ENCODE data around the gene TEX29. TPM values are rescaled to one million over a fixed set of nuclear protein-coding genes. Genes with fewer than 3 reads are reported as not detected.

TEX29 gene
- total RNA-seq, 1 experiment from 2014 or later = not detected

GRCh38 chr13:111367340-111367739 is 46.9 kb downstream of the TEX29 start:
- no peak for DNase-seq (ENCODE audit: low read depth)

- DNase-seq (ENCODE audit: low read depth) = no peak
Observed at GRCh38 chr13:111368091-111368490, 47.6 kb downstream of the TEX29 start.

- no peak for DNase-seq (ENCODE audit: low read depth)
Observed at GRCh38 chr13:111370147-111370546, 49.7 kb downstream of the TEX29 start.

GRCh38 chr13:111370570-111371535 is 50.4 kb downstream of the TEX29 start:
- DNase-seq (ENCODE audit: low read depth) = no peak

- no peak for DNase-seq (ENCODE audit: low read depth)
Observed at GRCh38 chr13:111371720-111372119, 51.3 kb downstream of the TEX29 start.

- no peak for DNase-seq (ENCODE audit: low read depth)
Observed at GRCh38 chr13:111372651-111373425, 52.4 kb downstream of the TEX29 start.

- no peak for DNase-seq (ENCODE audit: low read depth)
Observed at GRCh38 chr13:111373486-111373885, 53.0 kb downstream of the TEX29 start.

- DNase-seq (ENCODE audit: low read depth) = no peak
Observed at GRCh38 chr13:111380431-111380830, 60.0 kb downstream of the TEX29 start.

GRCh38 chr13:111382411-111382810 is 62.0 kb downstream of the TEX29 start:
- DNase-seq (ENCODE audit: low read depth) = no peak

GRCh38 chr13:111382877-111383276 is 62.4 kb downstream of the TEX29 start:
- DNase-seq (ENCODE audit: low read depth) = no peak

- no peak for DNase-seq (ENCODE audit: low read depth)
Observed at GRCh38 chr13:111383591-111384440, 63.4 kb downstream of the TEX29 start.

- DNase-seq (ENCODE audit: low read depth) = no peak
Observed at GRCh38 chr13:111384441-111385182, 64.2 kb downstream of the TEX29 start.

GRCh38 chr13:111385183-111385857 is 64.9 kb downstream of the TEX29 start:
- no peak for DNase-seq (ENCODE audit: low read depth)

GRCh38 chr13:111387026-111387871 is 66.8 kb downstream of the TEX29 start:
- peak; percentile 1 for DNase-seq (ENCODE audit: low read depth)

GRCh38 chr13:111387945-111388600 is 67.6 kb downstream of the TEX29 start:
- peak; percentile 2 for DNase-seq (ENCODE audit: low read depth)

- DNase-seq (ENCODE audit: low read depth) = no peak
Observed at GRCh38 chr13:111388851-111389500, 68.5 kb downstream of the TEX29 start.

GRCh38 chr13:111389621-111390521 is 69.4 kb downstream of the TEX29 start:
- no peak for DNase-seq (ENCODE audit: low read depth)

All from M059J (cell line).